Sciatic nerve (tissue), 2 donors: Measurements from ENCODE around the gene THAP7. TPM values are rescaled to one million over a fixed set of nuclear protein-coding genes. Genes with fewer than 3 reads are reported as not detected.
"Not testable (repeated sequence)": the region's sequence is repeated elsewhere in the genome, so short reads cannot be mapped to it uniquely, and the experiment has no call there.

Source experiments
- ATAC-seq: fragments of 200-7000 bp; cut with Tn5 transposase; one replicate; pipeline ENCODE4 v1.9.1; 2020; ENCODE audit warnings: mild to moderate bottlenecking, moderate library complexity
- DNase-seq: peaks from one replicate; pipeline ENCODE4 v3.0.0-alpha.2; 2020; ENCODE audit warnings: low spot score
- intact Hi-C: fragments of 100-400 bp; cut with DNase I; formaldehyde crosslinking; loops from one replicate; pipeline ENCODE4 v1.14.2; 2022
- total RNA-seq: library from RNA; stranded (reverse); fragmentation: NEBNext Ultra II Directional; extraction: Animal tissue kit (Norgen Biotek cat#: 25700); gene quantifications from one replicate; pipeline ENCODE4 v1.2.1, GENCODE V29; 2021
- donor health status: DM: no; HTN: no; CAD: no.
- donor health status: DM: no; HTN: no; CAD: no.

Gene THAP7
- total RNA-seq, 1 donor from 2014 or later = 21.9 TPM

GRCh38 chr22:20983081-20983771 is 18.7 kb downstream of the THAP7 start:
- intact Hi-C loops = no loop called here
- DNase-seq (no peak), ATAC-seq (no peak)

GRCh38 chr22:20982563-20982882 is 19.4 kb downstream of the THAP7 start:
- ATAC-seq (peak; percentile 1), DNase-seq (no peak)
- intact Hi-C loops = no loop called here

DNA sequence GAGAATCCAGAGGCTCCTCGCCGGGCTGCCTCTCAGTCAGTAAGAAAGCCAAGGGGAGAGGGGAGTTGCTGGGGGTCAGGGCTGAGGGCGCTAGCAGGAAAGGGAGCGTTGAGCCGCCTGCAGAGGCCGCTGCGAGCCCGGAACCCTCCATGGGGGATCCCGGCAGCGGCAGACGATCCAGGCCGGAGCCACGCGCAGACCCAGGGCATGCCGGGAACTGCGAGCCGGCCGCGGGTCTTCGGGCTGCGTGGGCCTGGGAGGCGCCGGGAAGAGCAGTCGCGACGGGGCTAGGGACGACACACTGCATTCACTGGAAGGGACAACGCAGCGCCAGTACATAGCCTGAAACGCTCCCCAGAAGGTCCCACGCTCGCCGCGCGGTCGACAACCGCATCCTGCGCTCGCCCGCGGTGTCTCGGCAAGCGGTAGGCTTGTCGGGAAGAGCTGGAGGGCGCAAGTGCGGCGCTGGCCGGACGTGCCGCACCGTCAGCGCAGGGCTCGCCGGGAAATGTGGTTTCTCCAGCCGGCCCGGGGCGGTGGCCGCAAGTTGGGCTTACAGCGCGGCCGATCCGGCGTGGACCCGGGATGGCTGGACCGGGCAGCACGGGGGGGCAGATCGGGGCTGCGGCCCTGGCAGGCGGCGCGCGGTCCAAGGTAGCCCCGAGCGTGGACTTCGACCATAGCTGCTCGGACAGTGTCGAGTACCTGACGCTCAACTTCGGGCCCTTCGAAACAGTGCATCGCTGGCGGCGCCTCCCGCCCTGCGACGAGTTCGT is 19.9 kb downstream of the THAP7 start, which contains the start of gene LZTR1:
LZTR1 (plus strand) TSS at position 511 of the 776 bp plus-strand sequence; CDS start at position 586, 75 bp downstream.
- ATAC-seq (peak; percentile 94), DNase-seq (peak; percentile 90)
- intact Hi-C loops = no loop called here

DNA sequence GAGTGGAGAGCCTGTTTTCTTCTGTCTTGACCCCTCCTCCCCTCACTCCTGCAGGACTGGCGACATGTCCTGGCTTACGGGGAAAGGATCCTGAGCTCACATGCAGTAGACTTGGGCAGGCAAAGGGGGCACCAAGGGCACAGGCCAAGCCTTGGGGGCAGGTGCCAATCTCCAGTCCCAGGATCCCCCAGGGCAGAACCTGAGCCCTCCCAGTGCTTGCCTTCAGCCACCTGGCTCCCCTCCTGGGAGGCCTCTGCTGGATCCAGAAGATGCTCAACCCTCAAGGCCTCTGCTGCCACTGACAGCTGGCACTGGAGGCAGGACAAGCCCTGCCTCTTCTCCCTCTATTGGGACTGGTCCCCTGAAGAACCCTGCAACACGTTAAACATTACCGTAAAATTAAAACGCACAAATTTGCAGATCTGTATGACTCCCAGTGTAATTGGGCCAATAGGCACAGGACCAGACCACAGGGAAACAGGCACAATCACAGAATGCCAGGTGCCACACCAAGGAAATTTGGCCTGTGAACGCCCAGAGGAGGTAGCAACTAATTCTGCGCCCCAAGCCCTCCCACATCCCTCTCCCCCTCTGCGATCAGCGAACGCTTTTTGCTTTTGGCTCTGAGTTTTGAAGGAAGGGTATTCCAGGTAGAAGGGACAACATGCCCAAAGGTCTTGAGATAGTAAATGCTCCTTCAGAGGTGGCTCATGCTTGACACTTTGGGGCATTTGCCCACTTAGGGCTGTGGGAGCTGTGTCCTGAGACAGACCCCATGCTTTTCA is 20.8 kb downstream of the THAP7 start:
- ATAC-seq (no peak), DNase-seq (no peak)
- intact Hi-C loops = no loop called here

GRCh38 chr22:20980523-20980922 is 21.4 kb downstream of the THAP7 start:
- ATAC-seq = no peak
- intact Hi-C loops = no loop called here
- DNase-seq = no peak

DNA sequence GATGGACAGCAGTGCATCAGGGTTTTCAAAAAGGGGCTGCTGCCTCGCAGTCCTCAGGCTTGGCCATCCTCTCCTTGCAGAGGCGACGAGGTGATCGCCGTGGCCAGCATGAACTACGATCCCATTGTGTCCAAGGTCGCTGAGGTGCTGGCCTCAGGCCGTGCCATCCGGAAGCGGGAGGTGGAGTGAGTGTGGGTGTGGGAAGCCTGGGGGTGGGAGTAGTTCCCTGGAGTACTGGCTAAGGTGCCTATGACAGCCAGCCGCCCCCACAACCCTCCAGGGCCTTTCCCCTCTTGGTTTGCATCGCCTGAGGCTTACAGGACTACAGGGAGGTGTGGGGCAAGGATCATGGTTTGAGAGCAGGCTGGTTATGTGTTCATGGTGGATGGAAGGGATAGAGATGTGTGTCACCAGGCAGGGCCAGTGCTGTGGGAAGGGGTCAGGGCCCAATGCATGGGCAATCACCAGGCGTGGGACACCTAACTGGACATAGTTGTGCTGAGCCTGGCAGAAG is 21.9 kb downstream of the THAP7 start:
- no peak for ATAC-seq
- intact Hi-C loops = no loop called here
- DNase-seq = no peak

GRCh38 chr22:20979243-20979809 is 22.6 kb downstream of the THAP7 start:
- peak; percentile 71 for ATAC-seq
- peak; percentile 83 for DNase-seq
- intact Hi-C loops = no loop called here

DNA sequence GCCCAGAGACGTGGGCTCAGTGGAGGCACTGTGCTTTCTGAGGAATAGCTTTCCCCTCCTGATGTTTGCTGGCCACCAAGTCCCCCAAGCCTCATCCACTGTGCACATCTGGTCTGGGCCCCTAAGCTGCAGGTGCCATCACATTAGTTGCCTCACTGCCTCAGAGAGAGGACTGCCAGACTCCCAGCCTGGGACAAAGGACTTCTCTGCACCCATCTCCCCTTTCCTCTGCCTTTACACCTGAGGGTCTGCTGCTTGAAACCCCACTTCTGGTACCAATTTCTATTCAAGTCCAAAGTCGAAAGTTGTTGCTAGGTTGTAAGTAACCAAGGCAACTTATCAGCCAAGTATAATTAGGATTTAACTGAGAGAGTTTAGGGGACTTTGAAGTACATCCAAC is 23.5 kb downstream of the THAP7 start:
- ATAC-seq = no peak
- DNase-seq = no peak
- intact Hi-C loops = no loop called here

- intact Hi-C loops = no loop called here
- ATAC-seq = no peak
These were observed 24.3 kb downstream of the THAP7 start for GRCh38 chr22:20977516-20978170.

DNA sequence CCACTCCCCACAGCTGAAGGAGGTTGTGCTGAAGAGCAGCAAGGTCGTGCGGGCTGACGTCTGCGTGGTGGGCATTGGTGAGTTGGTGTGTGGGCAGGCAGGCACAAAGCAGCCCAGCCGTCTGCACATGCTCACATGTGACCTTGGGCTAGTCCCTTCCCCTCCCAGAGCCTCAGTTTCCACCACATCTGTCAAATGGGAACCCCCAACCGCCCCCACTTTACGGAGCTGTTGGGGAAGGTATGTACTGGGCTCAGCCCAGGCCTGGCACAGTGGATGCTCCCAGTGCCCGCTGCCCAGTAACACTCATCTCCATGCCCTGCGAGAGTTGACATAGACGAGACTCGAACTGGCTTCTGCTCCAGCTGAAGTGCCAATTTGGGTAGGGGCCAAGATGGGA is 24.9 kb downstream of the THAP7 start:
- DNase-seq = no peak
- no peak for ATAC-seq
- intact Hi-C loops = no loop called here

More at GRCh38 chr22:20977516-20978170, 24.3 kb downstream of the THAP7 start:
- DNase-seq = no peak

- intact Hi-C loops = no loop called here
- ATAC-seq (no peak), DNase-seq (no peak)
These were observed 25.5 kb downstream of the THAP7 start for GRCh38 chr22:20976291-20976877.

GRCh38 chr22:20975541-20976290 is 26.2 kb downstream of the THAP7 start:
- intact Hi-C loops = no loop called here
- ATAC-seq = no peak
- no peak for DNase-seq

DNA sequence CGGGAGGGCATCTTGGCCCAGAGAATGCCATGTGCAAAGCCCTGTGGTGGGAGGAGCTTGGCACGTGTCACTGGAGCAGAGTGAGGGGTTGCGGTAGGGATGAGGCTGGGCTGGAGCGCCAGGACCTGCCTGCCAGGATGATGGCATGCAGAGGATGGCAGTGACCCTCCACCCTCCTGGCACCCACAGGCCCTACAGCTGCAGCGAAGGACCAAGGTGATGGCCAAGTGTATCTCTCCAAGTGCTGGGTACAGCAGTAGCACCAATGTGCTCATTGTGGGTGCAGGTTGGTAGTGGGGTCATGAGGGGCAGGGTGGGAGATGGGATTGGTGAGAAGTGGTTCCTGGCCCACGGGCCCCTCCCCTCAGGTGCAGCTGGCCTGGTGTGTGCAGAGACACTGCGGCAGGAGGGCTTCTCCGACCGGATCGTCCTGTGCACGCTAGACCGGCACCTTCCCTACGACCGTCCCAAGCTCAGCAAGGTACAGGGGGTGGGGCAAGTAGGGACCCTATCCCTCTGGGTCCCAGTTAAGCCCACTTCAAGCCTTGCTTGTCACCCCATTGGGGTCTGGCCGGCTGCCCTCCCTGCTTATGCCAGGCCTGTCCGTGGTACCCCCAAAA is 27.5 kb downstream of the THAP7 start:
- DNase-seq (no peak), ATAC-seq (no peak)
- intact Hi-C loops = no loop called here

GRCh38 chr22:20973634-20974286 is 28.2 kb downstream of the THAP7 start:
- DNase-seq (no peak), ATAC-seq (no peak)
- intact Hi-C loops = no loop called here

DNA sequence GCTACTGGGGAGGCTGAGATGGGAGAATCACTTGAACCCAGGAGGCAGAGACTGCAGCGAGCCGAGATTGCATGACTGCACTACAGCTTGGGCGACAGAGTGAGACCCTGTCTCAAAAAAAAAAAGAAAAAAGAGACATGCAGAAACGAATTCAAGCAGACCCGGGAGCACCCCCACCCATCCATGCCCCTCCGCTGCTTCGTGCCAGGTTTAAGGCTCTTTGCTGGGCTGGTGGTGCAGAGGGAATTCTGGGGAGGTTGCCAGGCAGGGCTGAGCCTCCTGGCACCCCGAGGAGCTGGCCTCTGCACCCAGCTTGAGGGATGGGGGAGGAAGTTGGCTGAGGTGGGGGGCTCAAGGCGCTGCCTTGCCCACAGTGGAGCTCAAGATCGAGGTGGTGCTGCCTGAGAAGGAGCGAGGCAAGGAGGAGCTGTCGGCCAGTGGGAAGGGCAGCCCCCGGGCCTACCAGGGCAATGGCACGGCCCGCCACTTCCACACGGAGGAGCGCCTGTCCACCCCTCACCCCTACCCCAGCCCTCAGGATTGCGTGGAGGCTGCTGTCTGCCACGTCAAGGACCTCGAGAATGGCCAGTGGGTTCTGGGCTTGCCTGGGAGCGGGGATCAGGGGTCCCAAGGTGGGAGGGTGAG is 28.9 kb downstream of the THAP7 start:
- intact Hi-C loops = no loop called here
- ATAC-seq (no peak), DNase-seq (no peak)

DNA sequence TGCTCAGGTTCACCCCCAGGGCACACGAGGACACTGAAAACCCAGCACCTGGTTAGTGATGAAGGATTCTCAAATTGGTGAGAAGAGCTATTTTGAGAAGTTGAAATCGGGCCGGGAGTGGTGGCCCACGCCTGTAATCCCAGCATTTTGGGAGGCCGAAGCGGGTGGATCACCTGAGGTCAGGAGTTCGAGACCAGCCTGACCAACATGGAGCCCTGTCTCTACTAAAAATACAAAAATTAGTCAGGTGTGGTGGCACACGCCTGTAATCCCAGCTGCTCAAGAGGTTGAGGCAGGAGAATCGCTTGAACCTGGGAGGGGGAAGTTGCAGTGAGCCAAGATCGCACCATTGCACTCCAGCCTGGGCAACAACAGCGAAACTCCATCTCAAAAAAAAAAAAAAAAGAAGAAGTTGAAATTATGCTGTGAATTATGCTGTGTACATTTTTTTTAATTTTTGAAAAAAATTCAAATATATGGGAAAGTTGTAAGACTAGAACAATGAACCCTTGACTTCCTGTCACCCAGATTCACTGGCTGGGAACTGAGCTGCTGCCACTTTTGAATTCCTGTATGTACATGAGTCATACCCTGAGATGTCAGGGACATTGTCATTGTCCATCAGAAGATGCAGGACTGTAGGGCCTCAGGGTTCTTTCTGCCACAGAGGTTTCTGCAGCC is 29.8 kb downstream of the THAP7 start:
- ATAC-seq, DNase-seq, intact Hi-C loops: not testable (repeated sequence)
